NCI-H146 treated with DMSO at 0.1 percent for 48 hours (cell line): ENCODE data around the gene CEP89.
"Not testable (repeated sequence)": the region's sequence is repeated elsewhere in the genome, so short reads cannot be mapped to it uniquely, and the experiment has no call there.

Source experiments
- DNase-seq: peaks from one replicate; lab custom pipeline; 2025; ENCODE audit not compliant: unreplicated experiment; lab: John Stamatoyannopoulos, UW

The CEP89 gene

GRCh38 chr19:32966750-32967149 is 5.0 kb downstream of the CEP89 start:
- no peak for DNase-seq

GRCh38 chr19:32945260-32945659 is 26.5 kb downstream of the CEP89 start:
- no peak for DNase-seq

DNA sequence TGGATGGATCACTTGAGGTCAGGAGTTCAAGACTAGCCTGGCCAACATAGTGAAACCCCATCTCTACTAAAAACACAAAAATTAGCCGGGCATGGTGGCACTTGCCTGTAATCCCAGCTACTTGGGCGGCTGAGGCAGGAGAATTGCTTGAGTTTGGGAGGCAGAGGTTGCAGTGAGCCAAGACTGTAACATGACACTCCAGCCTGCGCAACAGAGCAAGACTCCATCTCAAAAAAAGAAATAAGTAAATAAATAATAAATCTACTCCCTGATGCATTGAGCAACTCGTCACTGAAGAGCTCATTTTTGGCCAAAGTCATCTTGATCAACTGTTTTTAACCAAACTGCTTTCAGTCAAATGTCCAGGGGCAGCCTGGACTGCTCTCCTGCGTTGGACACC is 30.5 kb downstream of the CEP89 start:
- not testable (repeated sequence) for DNase-seq

GRCh38 chr19:32936065-32936464 is 35.7 kb downstream of the CEP89 start:
- DNase-seq, result no peak

DNA sequence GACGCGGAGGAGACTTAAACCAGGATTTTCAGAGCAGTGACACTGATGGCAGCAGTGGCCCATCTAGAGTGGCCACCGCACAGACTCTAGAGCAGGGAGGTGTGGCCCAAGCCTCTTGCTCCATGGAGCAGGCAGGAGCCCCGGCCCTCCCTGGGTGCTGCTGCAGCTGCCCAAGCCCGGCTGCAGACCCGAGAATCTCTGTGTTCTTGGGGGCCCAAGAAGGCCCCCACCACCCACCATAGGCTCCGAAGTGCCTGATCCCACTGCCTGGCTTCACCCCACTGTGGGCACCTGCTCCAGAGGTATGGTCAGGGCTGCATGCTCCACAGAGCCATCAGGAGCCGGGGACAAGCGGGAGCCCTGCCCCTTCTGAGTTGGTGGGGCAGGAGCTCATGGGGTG is 36.1 kb downstream of the CEP89 start:
- DNase-seq, result no peak

- no peak for DNase-seq
Observed at GRCh38 chr19:32933571-32933970, 38.2 kb downstream of the CEP89 start.

DNA sequence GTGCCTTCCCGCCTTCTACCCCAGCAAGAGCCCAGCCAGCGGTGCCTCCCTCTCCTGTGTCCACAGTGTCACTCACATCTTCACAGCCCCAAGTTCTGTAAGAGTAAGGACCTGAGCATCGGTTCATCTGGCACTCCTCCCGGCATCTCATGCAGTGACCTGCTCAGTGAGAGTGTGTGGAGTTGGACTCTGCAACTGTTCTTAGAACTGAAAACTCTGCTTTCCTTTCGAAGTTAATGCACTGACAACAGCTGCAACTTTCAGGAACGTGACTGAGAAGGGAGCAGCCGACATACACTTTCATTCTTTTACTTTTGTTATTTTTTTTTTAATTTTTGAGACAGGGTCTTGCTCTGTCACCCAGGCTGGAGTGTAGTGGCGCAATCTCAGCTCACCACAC is 41.2 kb downstream of the CEP89 start:
- DNase-seq, result no peak

- peak; percentile 82 for DNase-seq
Observed at GRCh38 chr19:32928806-32929205, 43.0 kb downstream of the CEP89 start.

GRCh38 chr19:32924200-32924599 is 47.6 kb downstream of the CEP89 start:
- no peak for DNase-seq

DNA sequence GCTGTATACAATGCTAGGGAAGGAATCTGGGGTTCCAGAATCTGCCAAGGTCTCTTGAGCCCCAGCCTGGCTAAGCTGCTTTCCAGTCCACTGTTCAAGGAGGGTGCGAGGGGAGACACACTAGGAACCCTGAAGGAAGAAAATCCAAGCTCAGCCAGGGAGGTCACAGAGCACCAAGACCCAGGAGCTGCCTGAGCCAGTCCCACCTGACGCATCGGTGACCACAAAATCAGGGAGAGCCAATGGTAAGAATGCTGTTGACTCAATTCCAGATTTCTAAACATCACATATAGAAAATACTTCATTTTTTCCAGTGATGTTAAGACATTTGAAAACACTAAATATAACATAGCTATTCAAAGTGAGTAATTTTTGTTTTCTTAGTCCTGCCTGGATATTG is 50.1 kb downstream of the CEP89 start:
- DNase-seq, result no peak

- no peak for DNase-seq
Observed at GRCh38 chr19:32919365-32919764, 52.4 kb downstream of the CEP89 start.

DNA sequence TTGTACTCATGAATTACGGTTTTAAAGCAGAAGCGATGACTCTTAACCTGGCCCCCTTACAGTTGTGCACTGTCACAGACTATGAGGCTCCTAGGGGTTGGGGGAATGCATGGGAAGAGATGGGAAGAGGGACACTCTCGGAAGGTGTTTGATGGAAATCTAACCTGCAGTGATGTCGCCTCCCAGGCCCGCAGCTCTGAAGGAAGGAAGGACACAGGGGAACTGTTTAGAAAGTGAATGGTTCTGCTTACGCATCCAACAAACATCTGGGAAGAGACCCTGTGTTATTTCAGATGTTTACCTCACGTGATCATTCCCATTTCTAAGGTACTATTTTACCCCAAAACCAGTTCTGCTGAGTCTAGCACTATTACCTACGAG is 54.2 kb downstream of the CEP89 start:
- no peak for DNase-seq

DNA sequence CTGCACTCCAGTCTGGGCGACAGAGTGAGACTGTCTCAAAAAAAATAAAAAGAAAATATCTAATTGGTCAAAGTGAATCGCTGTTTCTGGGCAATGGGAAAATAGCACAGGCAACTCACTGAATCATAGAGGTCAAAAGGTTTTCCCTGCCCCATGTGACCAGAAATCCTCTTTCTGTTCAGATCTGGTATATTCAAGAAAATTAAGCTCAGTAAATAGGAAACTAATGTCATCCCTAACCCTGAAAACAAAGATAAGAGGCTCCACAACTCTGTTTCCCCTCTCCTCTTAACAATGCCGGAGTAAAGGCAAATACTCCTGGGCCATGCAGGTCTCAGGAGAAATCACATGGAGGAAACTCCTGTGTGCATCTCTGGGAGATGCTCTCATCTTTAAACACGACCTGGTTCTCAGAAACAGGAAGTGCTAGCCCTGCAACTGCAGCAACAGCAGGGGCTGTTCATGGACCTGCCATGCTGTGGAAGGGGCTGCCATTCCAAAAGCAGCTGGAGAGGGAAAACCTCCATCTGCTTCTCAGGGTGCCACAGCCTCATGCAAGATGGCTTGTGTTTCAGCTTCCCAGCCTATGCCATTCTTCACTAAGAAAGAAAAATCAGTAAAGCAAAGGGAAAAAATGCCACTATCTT is 54.7 kb downstream of the CEP89 start:
- DNase-seq, result no peak

GRCh38 chr19:32914879-32915660 is 56.7 kb downstream of the CEP89 start:
- DNase-seq, result no peak

GRCh38 chr19:32911467-32911866 is 60.3 kb downstream of the CEP89 start:
- DNase-seq, result no peak

DNA sequence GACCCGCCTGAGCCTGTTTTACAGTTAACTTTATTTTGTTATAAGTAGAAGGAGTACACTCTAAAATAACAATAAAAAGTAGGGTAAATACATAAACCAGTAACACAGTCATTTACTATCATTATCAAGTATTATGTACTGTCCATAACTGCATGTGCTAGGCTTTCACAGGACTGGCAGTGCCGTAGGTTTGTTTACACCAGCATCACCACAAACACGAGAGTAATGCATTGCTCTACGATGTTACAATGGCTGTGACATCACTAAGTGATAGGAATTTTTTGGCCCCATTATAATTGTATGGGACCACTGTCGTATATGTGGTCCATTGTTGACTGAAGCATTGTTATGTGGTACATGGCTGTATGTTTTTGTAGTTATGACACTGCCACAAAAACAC is 60.9 kb downstream of the CEP89 start:
- DNase-seq, result no peak

- no peak for DNase-seq
Observed at GRCh38 chr19:32910094-32910493, 61.7 kb downstream of the CEP89 start.

GRCh38 chr19:32909257-32909656 is 62.5 kb downstream of the CEP89 start:
- DNase-seq, result no peak

DNA sequence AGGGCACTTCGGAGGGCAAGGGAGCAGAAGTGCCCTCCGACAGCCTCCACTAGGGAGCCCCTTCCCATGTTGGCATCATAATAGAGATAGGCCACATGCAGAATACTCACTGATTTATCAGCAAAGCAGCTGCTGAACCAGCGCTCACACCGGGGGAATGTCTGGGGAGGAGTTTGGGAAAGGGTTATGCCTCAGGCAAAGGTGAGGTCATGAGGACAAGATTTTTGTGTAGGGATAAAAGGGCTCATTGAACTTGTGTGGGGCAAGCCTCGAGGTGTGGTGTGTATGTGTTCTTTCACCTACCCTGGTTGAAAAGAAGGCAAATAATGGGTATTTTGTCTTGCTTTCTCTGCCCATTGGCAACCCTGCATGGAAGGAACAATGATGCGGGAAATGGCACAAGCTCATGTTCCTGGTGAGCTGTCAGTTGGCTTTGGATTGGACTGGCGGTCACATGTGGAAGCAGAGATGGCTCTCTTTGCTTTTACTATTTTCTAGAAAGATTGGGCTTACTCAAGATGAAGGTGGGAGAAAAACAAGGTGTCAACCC is 63.0 kb downstream of the CEP89 start:
- DNase-seq, result no peak

- no peak for DNase-seq
Observed at GRCh38 chr19:32902448-32902847, 69.3 kb downstream of the CEP89 start.

- DNase-seq, result no peak
Observed at GRCh38 chr19:32901504-32902161, 70.1 kb downstream of the CEP89 start.
